H1 (cell line): ENCODE data around the gene SUPT4H1. TPM values are rescaled to one million over a fixed set of nuclear protein-coding genes. Genes with fewer than 3 reads are reported as not detected.
A peak's percentile ranks its signal among the peaks of the same experiment; 100 is the strongest.

Experiments used
- CTCF ChIA-PET: fragments of 300-600 bp; sonication (Branson Sonifier 250); formaldehyde crosslinking; loops from one replicate; lab custom pipeline; 2021; ENCODE audit not compliant: partially characterized antibody; lab: Charles Lee
- POLR2A ChIA-PET: fragments of 300-600 bp; sonication (Branson Sonifier 250); formaldehyde crosslinking; loops from one replicate; lab custom pipeline; 2021; ENCODE audit warnings: inconsistent platforms; ENCODE audit not compliant: partially characterized antibody; lab: Charles Lee
- DNase-seq, 2 experiments: peaks; one replicate each; pipeline versions ENCODE4 v3.0.0 to v3.0.0-alpha.2; 2010 to 2022; ENCODE audit warnings: low spot score in 2 of 2, low read depth in 1 of 2, mixed read lengths in 1 of 2
- FAIRE-seq: peaks from 2 replicates; lab custom pipeline; 2011; peaks lifted over from hg19 to GRCh38; lab: Jason Lieb, UNC
- H2AFZ ChIP-seq: 2 replicates; pipeline ENCODE4 v1.8.1; 2012; ENCODE audit warnings: low read length, inconsistent platforms
- H2AK5ac ChIP-seq: 2 replicates; pipeline ENCODE4 v1.6.1; 2013; ENCODE audit warnings: low read depth, low read length
- H2BK120ac ChIP-seq: replicated peaks from 2 replicates; pipeline ENCODE3; 2013; ENCODE audit warnings: low read depth, low read length, inconsistent platforms
- H2BK12ac ChIP-seq: 2 replicates; pipeline ENCODE4 v1.6.1; 2013; ENCODE audit warnings: low read depth, low read length
- H2BK15ac ChIP-seq: 2 replicates; pipeline ENCODE4 v1.6.1; 2013; ENCODE audit warnings: low read length
- H2BK20ac ChIP-seq: 2 replicates; pipeline ENCODE4 v1.6.1; 2013; ENCODE audit warnings: low read length
- H2BK5ac ChIP-seq: 2 replicates; pipeline ENCODE4 v1.6.1; 2013; ENCODE audit warnings: low read depth, low read length
- H3K14ac ChIP-seq: 2 replicates; pipeline ENCODE4 v1.6.1; 2013; ENCODE audit warnings: inconsistent platforms; ENCODE audit not compliant: insufficient read length
- H3K18ac ChIP-seq: 2 replicates; pipeline ENCODE4 v1.6.1; 2013; ENCODE audit warnings: low read length; ENCODE audit errors: extremely low read depth
- H3K23ac ChIP-seq: 2 replicates; pipeline ENCODE4 v1.6.1; 2013; ENCODE audit warnings: inconsistent platforms; ENCODE audit not compliant: insufficient read length
- H3K23me2 ChIP-seq: 2 replicates; pipeline ENCODE4 v1.6.1; 2013; ENCODE audit warnings: low read depth, low read length
- H3K27ac ChIP-seq: 2 replicates; pipeline ENCODE4 v1.6.1; 2011; ENCODE audit warnings: low read depth, low read length, inconsistent platforms
- H3K27me3 ChIP-seq, 4 experiments: replicated peaks in 1 of 4; 1 replicate in 1 of 4; 2 replicates in 3 of 4; pipeline versions ENCODE4 v1.6.1 to v1.8.1; 2011 to 2013; ENCODE audit warnings: low read length in 3 of 4, mild to moderate bottlenecking in 3 of 4, inconsistent platforms in 2 of 4, mixed read lengths in 2 of 4, moderate library complexity in 1 of 4; ENCODE audit not compliant: control insufficient read depth in 3 of 4, insufficient read depth in 3 of 4; ENCODE audit errors: extremely low read depth in 1 of 4
- H3K36me3 ChIP-seq, 4 experiments: 2 replicates each; pipeline versions ENCODE4 v1.6.1 to v1.8.1; 2011 to 2013; ENCODE audit warnings: mild to moderate bottlenecking in 4 of 4, low read length in 3 of 4, moderate library complexity in 2 of 4, control low read depth in 1 of 4, inconsistent platforms in 1 of 4; ENCODE audit not compliant: insufficient read depth in 4 of 4, control insufficient read depth in 2 of 4
- H3K4ac ChIP-seq: replicated peaks from 2 replicates; pipeline ENCODE3; 2013; ENCODE audit warnings: low read length, low read depth, mixed read lengths, inconsistent platforms; ENCODE audit not compliant: insufficient read length
- H3K4me1 ChIP-seq, 4 experiments: replicated peaks in 1 of 4; 1 replicate in 1 of 4; 2 replicates in 3 of 4; pipeline versions ENCODE4 v1.6.1 to v1.8.1; 2011 to 2013; ENCODE audit warnings: low read length in 3 of 4, inconsistent platforms in 2 of 4, mixed read lengths in 1 of 4; ENCODE audit not compliant: insufficient read depth in 4 of 4, control insufficient read depth in 3 of 4
- H3K4me2 ChIP-seq, 2 experiments: 2 replicates each; pipeline versions ENCODE4 v1.6.1 to v1.8.1; 2011 to 2013; ENCODE audit warnings: low read depth in 2 of 2, low read length in 2 of 2, control low read depth in 1 of 2, inconsistent platforms in 1 of 2, mild to moderate bottlenecking in 1 of 2; ENCODE audit not compliant: insufficient read depth in 1 of 2
- H3K4me3 ChIP-seq, 4 experiments: fragments of 200-600, 300-600 bp in 1 of 4; sonication (generic), shearing (Covaris generic), sonication (Bioruptor Twin) in 1 of 4; 2 replicates each; pipeline versions ENCODE4 v1.5.1 to v1.8.1; 2011 to 2016; ENCODE audit warnings: low read length in 4 of 4, low read depth in 3 of 4, control low read depth in 2 of 4, inconsistent platforms in 2 of 4, mild to moderate bottlenecking in 2 of 4, mixed read lengths in 1 of 4, moderate library complexity in 1 of 4; ENCODE audit not compliant: insufficient read depth in 2 of 4; ENCODE audit errors: extremely low read depth in 1 of 4
- H3K56ac ChIP-seq: replicated peaks from 2 replicates; pipeline ENCODE3; 2013; ENCODE audit warnings: low read depth, mild to moderate bottlenecking, mixed read lengths, low read length, inconsistent platforms; ENCODE audit not compliant: insufficient read length
- H3K79me1 ChIP-seq: 2 replicates; pipeline ENCODE4 v1.6.1; 2013; ENCODE audit warnings: low read depth, low read length, control low read depth
- H3K79me2 ChIP-seq, 2 experiments: 2 replicates each; pipeline versions ENCODE4 v1.6.1 to v1.8.1; 2012 to 2013; ENCODE audit warnings: low read length in 2 of 2, mild to moderate bottlenecking in 2 of 2, inconsistent platforms in 1 of 2; ENCODE audit not compliant: insufficient read depth in 2 of 2, control insufficient read depth in 1 of 2
- H3K9ac ChIP-seq, 4 experiments: replicated peaks in 1 of 4; 1 replicate in 1 of 4; 2 replicates in 3 of 4; pipeline versions ENCODE4 v1.6.1 to v1.8.1; 2011 to 2013; ENCODE audit warnings: low read depth in 3 of 4, low read length in 3 of 4, control low read depth in 2 of 4, mild to moderate bottlenecking in 2 of 4, moderate library complexity in 2 of 4, inconsistent platforms in 1 of 4; ENCODE audit errors: extremely low read depth in 1 of 4
- H3K9me3 ChIP-seq, 2 experiments: 2 replicates each; pipeline versions ENCODE4 v1.6.1 to v1.8.1; 2012 to 2013; ENCODE audit warnings: mild to moderate bottlenecking in 2 of 2, moderate library complexity in 2 of 2, control low read depth in 1 of 2, inconsistent platforms in 1 of 2, low read depth in 1 of 2, low read length in 1 of 2, mixed read lengths in 1 of 2; ENCODE audit not compliant: insufficient read depth in 2 of 2
- H4K20me1 ChIP-seq, 2 experiments: replicated peaks in 1 of 2; 2 replicates each; pipeline versions ENCODE3 to v1.8.1; 2011 to 2013; ENCODE audit warnings: inconsistent platforms in 2 of 2, low read length in 2 of 2, mild to moderate bottlenecking in 1 of 2; ENCODE audit not compliant: insufficient read depth in 2 of 2, control insufficient read depth in 1 of 2
- H4K5ac ChIP-seq: 2 replicates; pipeline ENCODE4 v1.6.1; 2013; ENCODE audit warnings: low read length, low read depth, mixed read lengths, inconsistent platforms; ENCODE audit not compliant: insufficient read length
- H4K8ac ChIP-seq: 2 replicates; pipeline ENCODE4 v1.8.0; 2013; ENCODE audit warnings: mild to moderate bottlenecking, moderate library complexity, low read length, inconsistent platforms; ENCODE audit not compliant: insufficient read depth; ENCODE audit errors: extremely low read depth
- H4K91ac ChIP-seq: replicated peaks from 2 replicates; pipeline ENCODE3; 2013; ENCODE audit warnings: low read length, mixed read lengths, inconsistent platforms; ENCODE audit not compliant: insufficient read length
- ASH2L ChIP-seq: fragments of 200-600, 300-600 bp; sonication (generic); IDR thresholded peaks from one replicate; pipeline ENCODE4 v1.7.1; 2017; ENCODE audit warnings: low read length
- HDAC2 ChIP-seq, 2 experiments: fragments of 300-600 bp in 1 of 2; sonication (generic) in 1 of 2; IDR thresholded peaks; 2 replicates each; pipeline ENCODE4 v1.6.1; 2011 to 2012; ENCODE audit warnings: low read depth in 2 of 2, low read length in 2 of 2, mild to moderate bottlenecking in 2 of 2, moderate library complexity in 2 of 2, borderline replicate concordance in 1 of 2, inconsistent platforms in 1 of 2
- KDM1A ChIP-seq: fragments of 200-600, 300-600 bp; sonication (generic); IDR thresholded peaks from 2 replicates; pipeline ENCODE4 v1.7.1; 2016; ENCODE audit warnings: mild to moderate bottlenecking, low read length, borderline replicate concordance
- RAD21 ChIP-seq, 2 experiments: IDR thresholded peaks in 1 of 2; conservative IDR thresholded peaks in 1 of 2; 2 replicates each; pipeline ENCODE4 v1.6.1; 2011; ENCODE audit warnings: low read depth in 2 of 2, low read length in 2 of 2, improper control_type of control experiment in 1 of 2, inconsistent platforms in 1 of 2, mild to moderate bottlenecking in 1 of 2, moderate library complexity in 1 of 2
- RNF2 ChIP-seq: fragments of 200-900, 300-1000 bp; sonication (generic); IDR thresholded peaks from 2 replicates; pipeline ENCODE4 v1.7.1; 2016; ENCODE audit warnings: borderline replicate concordance, low read depth, mild to moderate bottlenecking, antibody characterized with exemption, low read length; ENCODE audit not compliant: poor library complexity, severe bottlenecking; ENCODE audit errors: missing control alignments
- TCF12 ChIP-seq: IDR thresholded peaks from 2 replicates; pipeline ENCODE4 v1.6.1; 2011; ENCODE audit warnings: low read depth, mild to moderate bottlenecking, low read length
- WGBS, 2 experiments: shearing (Covaris generic) in 1 of 2; methylation state at CpG; one replicate each; pipeline versions ENCODE4 v1.1.6 to v1.1.7; 2013 to 2015; ENCODE audit warnings: low lambda C conversion rate in 2 of 2, mixed read lengths in 2 of 2, inconsistent platforms in 1 of 2, low coverage in 1 of 2, missing lambda C conversion rate in 1 of 2; ENCODE audit not compliant: insufficient replicate concordance in 2 of 2, insufficient coverage in 1 of 2, insufficient read length in 1 of 2; ENCODE audit errors: extremely low coverage in 1 of 2, missing lambda C conversion rate in 1 of 2; 5-methylcytosine and 5-hydroxymethylcytosine counted together
- polyA plus RNA-seq, 7 experiments: library from polyadenylated mRNA; depleted of rRNA in 3 of 7; stranded (reverse) in 5 of 7; unstranded in 2 of 7; fragments of >200 nt in 5 of 7; fragments of 200-250 nt in 2 of 7; gene quantifications; 1 replicate in 5 of 7; 2 replicates in 1 of 7; 4 replicates in 1 of 7; pipeline versions ENCODE4 v1.2.1 to v1.2.3, GENCODE V29; 2011 to 2013; ENCODE audit warnings: missing spikeins in 2 of 7, mixed read lengths in 2 of 7
- total RNA-seq: library from RNA; stranded (reverse); fragmentation: NEBNext Ultra II Directional; extraction: Animal tissue kit (Norgen Biotek cat#: 25700); gene quantifications from 2 replicates; pipeline ENCODE4 v1.2.1, GENCODE V29; 2021
- TF ChIP-seq, protein P1 (sequence below), 3 experiments: IDR thresholded peaks; 1 replicate in 2 of 3; 2 replicates in 1 of 3; pipeline versions ENCODE4 v1.5.1 to v1.6.1; 2011; ENCODE audit warnings: low read length in 3 of 3, mild to moderate bottlenecking in 3 of 3, inconsistent platforms in 2 of 3, low read depth in 1 of 3, moderate library complexity in 1 of 3; ENCODE audit not compliant: insufficient read depth in 1 of 3; ENCODE audit errors: control extremely low read depth in 1 of 3

SUPT4H1 gene
- total and polyA plus RNA-seq, 2 of the 8 experiments (the other 6 are each of a cell fraction or from before 2014, with no cell fraction given), result 112 to 143 TPM

DNA sequence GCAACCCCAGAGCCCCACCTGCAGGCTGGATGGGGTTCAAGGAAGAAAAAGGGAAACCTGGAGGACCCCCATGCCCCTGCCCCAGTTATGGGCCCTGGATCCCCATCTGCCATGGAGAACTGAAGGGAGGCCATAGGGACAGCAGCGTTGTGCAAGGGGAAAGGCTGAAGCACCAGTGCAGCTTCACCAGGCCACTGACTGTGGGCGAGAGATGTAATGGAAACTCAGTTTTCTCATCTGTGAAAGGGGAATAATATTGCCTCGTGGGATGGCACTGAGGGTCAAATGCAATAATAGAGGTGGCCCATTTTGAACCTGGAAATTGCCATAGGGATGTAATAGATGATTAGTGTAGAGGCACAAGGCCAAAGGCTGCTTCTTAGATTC is 13.6 kb downstream of the SUPT4H1 start:
- Histone ChIP-seq H3K4me3 (no peak overlapping the region), H3K27me3 (peaks cover 0 to 2% (median 0%) of the 10 kb centered on the region in 4 experiments; a peak in 3 of 7 replicates)
- peak; percentile 6 for TF ChIP-seq ASH2L
- no peak for TF ChIP-seq RNF2
- peak; percentile 99 for TF ChIP-seq KDM1A
- TF ChIP-seq RAD21 (IDR thresholded peaks at IDR 0.05 in 1 of 2, conservative IDR thresholded peaks at IDR 0.05 in 1 of 2; ENCODE audit: low read depth in 2 of 2, low read length in 2 of 2), result peak; percentile 27 to 40; a peak in 3 of 4 replicates
- TF ChIP-seq HDAC2 (IDR thresholded peaks at IDR 0.05; ENCODE audit: borderline replicate concordance in 1 of 2, low read depth in 2 of 2, low read length in 2 of 2), result peak in 1 of 2 experiments; percentile 92; a peak in 1 of 4 replicates
- TF ChIP-seq TCF12, result no peak
- TF ChIP-seq, protein P1, sequence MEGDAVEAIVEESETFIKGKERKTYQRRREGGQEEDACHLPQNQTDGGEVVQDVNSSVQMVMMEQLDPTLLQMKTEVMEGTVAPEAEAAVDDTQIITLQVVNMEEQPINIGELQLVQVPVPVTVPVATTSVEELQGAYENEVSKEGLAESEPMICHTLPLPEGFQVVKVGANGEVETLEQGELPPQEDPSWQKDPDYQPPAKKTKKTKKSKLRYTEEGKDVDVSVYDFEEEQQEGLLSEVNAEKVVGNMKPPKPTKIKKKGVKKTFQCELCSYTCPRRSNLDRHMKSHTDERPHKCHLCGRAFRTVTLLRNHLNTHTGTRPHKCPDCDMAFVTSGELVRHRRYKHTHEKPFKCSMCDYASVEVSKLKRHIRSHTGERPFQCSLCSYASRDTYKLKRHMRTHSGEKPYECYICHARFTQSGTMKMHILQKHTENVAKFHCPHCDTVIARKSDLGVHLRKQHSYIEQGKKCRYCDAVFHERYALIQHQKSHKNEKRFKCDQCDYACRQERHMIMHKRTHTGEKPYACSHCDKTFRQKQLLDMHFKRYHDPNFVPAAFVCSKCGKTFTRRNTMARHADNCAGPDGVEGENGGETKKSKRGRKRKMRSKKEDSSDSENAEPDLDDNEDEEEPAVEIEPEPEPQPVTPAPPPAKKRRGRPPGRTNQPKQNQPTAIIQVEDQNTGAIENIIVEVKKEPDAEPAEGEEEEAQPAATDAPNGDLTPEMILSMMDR (IDR thresholded peaks at IDR 0.05; ENCODE audit: control extremely low read depth in 1 of 3, insufficient read depth in 1 of 3, low read depth in 1 of 3, low read length in 3 of 3), result peak in 2 of 3 experiments; percentile 15 to 32; a peak in 2 of 4 replicates
- TF ChIP-seq, all 59 proteins: peak for 5
- ChIA-PET POLR2A (interaction anchor here (0.6 to 11.3 kb wide), 9 partner anchors 8 to 316 kb away, joined by 3 to 149 read pairs (median 5); partner anchors contain the start of genes SUPT4H1 and TSPOAP1), CTCF (interaction anchor here (0.6 to 18.5 kb wide), 10 partner anchors 8 to 269 kb away, joined by 3 to 384 read pairs (median 4); partner anchors contain the start of genes RNF43, SUPT4H1 and TSPOAP1)
- Histone ChIP-seq H3K4me2 (peak overlapping the region in 1 of 2 experiments; percentile 54; a peak in 1 of 4 replicates), H2AFZ (no peak overlapping the region), H3K18ac (peak overlapping the region; percentile 86), H3K27ac (peak overlapping the region; percentile 70), H2BK12ac (peak overlapping the region; percentile 86; the same call in 1 of the 2 replicates), H2BK20ac (peak overlapping the region; percentile 98), H4K91ac (peak overlapping the region; percentile 95), H3K23me2 (no peaks in the 10 kb centered on the region), H4K20me1 (no peaks in the 10 kb centered on the region), H3K4ac (peak overlapping the region; percentile 84), H3K14ac (no peak overlapping the region), H2BK15ac (peak overlapping the region; percentile 74), H3K36me3 (no peaks in the 10 kb centered on the region), H2AK5ac (peak overlapping the region; percentile 87; the same call in 1 of the 2 replicates), H3K23ac (no peak overlapping the region), H3K9me3 (no peaks in the 10 kb centered on the region), H2BK120ac (peak overlapping the region; percentile 94), H3K9ac (no peak overlapping the region), H2BK5ac (peak overlapping the region; percentile 90), H3K79me2 (no peaks in the 10 kb centered on the region), H3K79me1 (no peaks in the 10 kb centered on the region), H4K5ac (peak overlapping the region; percentile 23), H3K56ac (no peak overlapping the region), H4K8ac (peak overlapping the region; percentile 76; the same call in 1 of the 2 replicates), H3K4me1 (peaks cover 4 to 24% (median 19%) of the 10 kb centered on the region in 4 experiments)
- FAIRE-seq (no peak), DNase-seq (no peak)
- 87% methylated on average over 3 of the region's 3 CpGs; no CpG with 5 or more reads in 1 of the 2 experiments for WGBS, 2 experiments
